ENCODE data around the gene UBXN10. TPM values are rescaled to one million over a fixed set of nuclear protein-coding genes. Genes with fewer than 3 reads are reported as not detected.

UBXN10 gene
- total RNA-seq, 1 experiment from 2014 or later, result 0.05 TPM

DNA sequence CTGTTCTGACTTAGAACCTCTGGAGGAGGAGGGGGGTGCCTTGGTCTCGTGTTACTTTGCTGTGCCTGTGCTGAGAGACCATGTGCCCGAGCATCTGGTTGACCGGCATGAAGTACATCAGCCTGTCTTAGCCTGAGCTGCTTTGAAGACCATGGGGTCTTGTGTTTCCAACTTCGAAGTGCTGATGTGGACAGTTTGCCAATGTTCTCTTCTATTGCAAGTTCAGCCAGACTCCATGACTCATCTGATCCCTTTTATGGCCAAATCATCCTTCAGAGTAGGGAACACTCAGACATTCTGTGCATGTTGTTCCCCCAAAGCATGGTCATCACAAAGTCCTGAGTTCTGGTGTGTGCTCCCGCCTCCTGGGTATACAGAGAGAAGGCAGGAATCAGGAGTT lies 6.5 kb downstream of the UBXN10 start:
- H3K27ac ChIP-seq (ENCODE audit: low read length), result no peak overlapping the region

DNA sequence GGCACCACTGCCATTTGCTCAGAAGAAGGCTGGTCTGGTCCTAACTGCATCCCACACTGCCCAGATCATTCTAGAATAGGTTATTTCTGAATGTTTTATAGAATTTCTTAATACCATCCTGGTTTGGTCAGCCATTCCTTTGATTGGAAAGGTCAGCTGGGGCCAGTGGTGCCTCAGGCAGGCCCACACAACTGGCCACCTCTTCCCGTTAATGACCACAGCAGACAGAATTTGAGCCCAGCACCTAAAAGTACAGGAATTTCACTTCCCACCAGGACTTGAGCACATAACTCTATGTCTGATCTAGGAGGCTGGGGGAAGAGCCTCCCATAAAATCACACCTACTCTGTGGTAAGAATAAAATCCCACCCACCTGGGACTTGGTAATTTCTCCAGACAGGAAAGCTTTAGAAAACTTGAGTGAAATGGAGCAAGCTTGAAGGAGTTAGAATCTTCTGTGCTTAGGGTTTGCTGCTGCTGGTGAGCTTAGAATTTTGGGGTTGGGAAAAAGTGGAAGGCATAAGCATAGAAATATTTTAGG lies 7.0 kb downstream of the UBXN10 start:
- no peaks in the 10 kb centered on the region for H3K9me3 ChIP-seq (ENCODE audit: control insufficient read depth, insufficient read depth, low read depth, low read length)
- intact Hi-C loops (cut with micrococcal nuclease; ENCODE audit: unreplicated experiment), result no loop called here
- no peak overlapping the region for H3K4me3 ChIP-seq (ENCODE audit: low read depth in 2 of 2, low read length in 2 of 2)
- POLR2A ChIA-PET, result no interaction called here
- TF ChIP-seq SIN3A (IDR thresholded peaks at IDR 0.05; ENCODE audit: borderline replicate concordance, insufficient read depth, low read depth, low read length) (no peak), TCF7L2 (IDR thresholded peaks at IDR 0.05; ENCODE audit: low read depth, low read length) (no peak), POLR2AphosphoS5 (IDR thresholded peaks at IDR 0.05; ENCODE audit: low read depth, low read length) (no peak)
- TF ChIP-seq, protein P1, sequence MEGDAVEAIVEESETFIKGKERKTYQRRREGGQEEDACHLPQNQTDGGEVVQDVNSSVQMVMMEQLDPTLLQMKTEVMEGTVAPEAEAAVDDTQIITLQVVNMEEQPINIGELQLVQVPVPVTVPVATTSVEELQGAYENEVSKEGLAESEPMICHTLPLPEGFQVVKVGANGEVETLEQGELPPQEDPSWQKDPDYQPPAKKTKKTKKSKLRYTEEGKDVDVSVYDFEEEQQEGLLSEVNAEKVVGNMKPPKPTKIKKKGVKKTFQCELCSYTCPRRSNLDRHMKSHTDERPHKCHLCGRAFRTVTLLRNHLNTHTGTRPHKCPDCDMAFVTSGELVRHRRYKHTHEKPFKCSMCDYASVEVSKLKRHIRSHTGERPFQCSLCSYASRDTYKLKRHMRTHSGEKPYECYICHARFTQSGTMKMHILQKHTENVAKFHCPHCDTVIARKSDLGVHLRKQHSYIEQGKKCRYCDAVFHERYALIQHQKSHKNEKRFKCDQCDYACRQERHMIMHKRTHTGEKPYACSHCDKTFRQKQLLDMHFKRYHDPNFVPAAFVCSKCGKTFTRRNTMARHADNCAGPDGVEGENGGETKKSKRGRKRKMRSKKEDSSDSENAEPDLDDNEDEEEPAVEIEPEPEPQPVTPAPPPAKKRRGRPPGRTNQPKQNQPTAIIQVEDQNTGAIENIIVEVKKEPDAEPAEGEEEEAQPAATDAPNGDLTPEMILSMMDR (IDR thresholded peaks at IDR 0.05), result no peak
- TF ChIP-seq, protein P2, sequence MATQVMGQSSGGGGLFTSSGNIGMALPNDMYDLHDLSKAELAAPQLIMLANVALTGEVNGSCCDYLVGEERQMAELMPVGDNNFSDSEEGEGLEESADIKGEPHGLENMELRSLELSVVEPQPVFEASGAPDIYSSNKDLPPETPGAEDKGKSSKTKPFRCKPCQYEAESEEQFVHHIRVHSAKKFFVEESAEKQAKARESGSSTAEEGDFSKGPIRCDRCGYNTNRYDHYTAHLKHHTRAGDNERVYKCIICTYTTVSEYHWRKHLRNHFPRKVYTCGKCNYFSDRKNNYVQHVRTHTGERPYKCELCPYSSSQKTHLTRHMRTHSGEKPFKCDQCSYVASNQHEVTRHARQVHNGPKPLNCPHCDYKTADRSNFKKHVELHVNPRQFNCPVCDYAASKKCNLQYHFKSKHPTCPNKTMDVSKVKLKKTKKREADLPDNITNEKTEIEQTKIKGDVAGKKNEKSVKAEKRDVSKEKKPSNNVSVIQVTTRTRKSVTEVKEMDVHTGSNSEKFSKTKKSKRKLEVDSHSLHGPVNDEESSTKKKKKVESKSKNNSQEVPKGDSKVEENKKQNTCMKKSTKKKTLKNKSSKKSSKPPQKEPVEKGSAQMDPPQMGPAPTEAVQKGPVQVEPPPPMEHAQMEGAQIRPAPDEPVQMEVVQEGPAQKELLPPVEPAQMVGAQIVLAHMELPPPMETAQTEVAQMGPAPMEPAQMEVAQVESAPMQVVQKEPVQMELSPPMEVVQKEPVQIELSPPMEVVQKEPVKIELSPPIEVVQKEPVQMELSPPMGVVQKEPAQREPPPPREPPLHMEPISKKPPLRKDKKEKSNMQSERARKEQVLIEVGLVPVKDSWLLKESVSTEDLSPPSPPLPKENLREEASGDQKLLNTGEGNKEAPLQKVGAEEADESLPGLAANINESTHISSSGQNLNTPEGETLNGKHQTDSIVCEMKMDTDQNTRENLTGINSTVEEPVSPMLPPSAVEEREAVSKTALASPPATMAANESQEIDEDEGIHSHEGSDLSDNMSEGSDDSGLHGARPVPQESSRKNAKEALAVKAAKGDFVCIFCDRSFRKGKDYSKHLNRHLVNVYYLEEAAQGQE (IDR thresholded peaks at IDR 0.05; ENCODE audit: insufficient read depth in 1 of 2, low read depth in 2 of 2, low read length in 1 of 2), result no peak
- no peaks in the 10 kb centered on the region for H3K4me1 ChIP-seq (ENCODE audit: control insufficient read depth, insufficient read depth, low read length)
- H3K27me3 ChIP-seq (ENCODE audit: control insufficient read depth, insufficient read depth, low read length), result peaks cover 32% of the 10 kb centered on the region
- H3K27ac ChIP-seq (ENCODE audit: low read length), result no peak overlapping the region
- H3K36me3 ChIP-seq (ENCODE audit: control insufficient read depth, insufficient read depth, low read length), result no peaks in the 10 kb centered on the region
- in situ Hi-C loops (cut with HindIII; ENCODE audit: low pct_unique_long_range_greater_than_20kb, low sequenced_read_pairs), result no loop called here
- ATAC-seq (no peak), DNase-seq (ENCODE audit: low read depth, low spot score) (no peak)
- CTCF ChIA-PET, result no interaction called here
- no TSS peak for BruUV-seq (replicated peaks)

More for the DNA sequence above, 6.5 kb downstream of the UBXN10 start:
- intact Hi-C loops (cut with micrococcal nuclease; ENCODE audit: unreplicated experiment) (no loop called here), in situ Hi-C loops (cut with HindIII; ENCODE audit: low pct_unique_long_range_greater_than_20kb, low sequenced_read_pairs) (no loop called here)
- Histone ChIP-seq H3K9me3 (ENCODE audit: control insufficient read depth, insufficient read depth, low read depth, low read length) (no peaks in the 10 kb centered on the region), H3K4me1 (ENCODE audit: control insufficient read depth, insufficient read depth, low read length) (no peaks in the 10 kb centered on the region), H3K27me3 (ENCODE audit: control insufficient read depth, insufficient read depth, low read length) (peaks cover 36% of the 10 kb centered on the region), H3K4me3 (ENCODE audit: low read depth in 2 of 2, low read length in 2 of 2) (no peak overlapping the region), H3K36me3 (ENCODE audit: control insufficient read depth, insufficient read depth, low read length) (no peaks in the 10 kb centered on the region)
- TF ChIP-seq, protein P2 (IDR thresholded peaks at IDR 0.05; ENCODE audit: insufficient read depth in 1 of 2, low read depth in 2 of 2, low read length in 1 of 2), result no peak
- TF ChIP-seq, protein P1 (IDR thresholded peaks at IDR 0.05), result no peak
- TF ChIP-seq POLR2AphosphoS5 (IDR thresholded peaks at IDR 0.05; ENCODE audit: low read depth, low read length) (no peak), SIN3A (IDR thresholded peaks at IDR 0.05; ENCODE audit: borderline replicate concordance, insufficient read depth, low read depth, low read length) (no peak), TCF7L2 (IDR thresholded peaks at IDR 0.05; ENCODE audit: low read depth, low read length) (no peak)
- BruUV-seq (replicated peaks), result no TSS peak
- POLR2A ChIA-PET, result no interaction called here
- no peak for DNase-seq (ENCODE audit: low read depth, low spot score)
- CTCF ChIA-PET, result no interaction called here
- no peak for ATAC-seq
